Astrocyte (in vitro differentiated cells and primary cell): ENCODE results near the gene POU5F1. TPM values are rescaled to one million over a fixed set of nuclear protein-coding genes. Genes with fewer than 3 reads are reported as not detected.

Experiments
- DNase-seq: peaks from one replicate; pipeline ENCODE4 v3.0.0-alpha.2; 2010; ENCODE audit warnings: low read depth
- FAIRE-seq: peaks from 2 replicates; lab custom pipeline; 2011; peaks lifted over from hg19 to GRCh38; lab: Jason Lieb, UNC
- H2AFZ ChIP-seq: 2 replicates; pipeline ENCODE4 v1.6.0; 2012; ENCODE audit warnings: low read depth, low read length, inconsistent platforms
- H3K27ac ChIP-seq: 2 replicates; pipeline ENCODE4 v1.5.1; 2011; ENCODE audit warnings: low read depth, low read length, inconsistent platforms
- H3K27me3 ChIP-seq: 2 replicates; pipeline ENCODE4 v1.6.0; 2011; ENCODE audit warnings: low read length, inconsistent platforms; ENCODE audit not compliant: insufficient read depth
- H3K36me3 ChIP-seq: 2 replicates; pipeline ENCODE4 v1.5.1; 2011; ENCODE audit warnings: low read length, inconsistent platforms; ENCODE audit not compliant: insufficient read depth
- H3K4me1 ChIP-seq: 2 replicates; pipeline ENCODE4 v1.5.1; 2011; ENCODE audit warnings: low read length, inconsistent platforms; ENCODE audit not compliant: insufficient read depth
- H3K4me2 ChIP-seq: 2 replicates; pipeline ENCODE4 v1.6.0; 2012; ENCODE audit warnings: low read length, inconsistent platforms
- H3K4me3 ChIP-seq: 2 replicates; pipeline ENCODE4 v1.5.1; 2011; ENCODE audit warnings: low read depth, mild to moderate bottlenecking, low read length, inconsistent platforms; ENCODE audit not compliant: insufficient read depth
- H3K79me2 ChIP-seq: 2 replicates; pipeline ENCODE4 v1.6.0; 2012; ENCODE audit warnings: mild to moderate bottlenecking, low read length, inconsistent platforms; ENCODE audit not compliant: insufficient read depth
- H3K9ac ChIP-seq: 2 replicates; pipeline ENCODE4 v1.6.0; 2012; ENCODE audit warnings: mild to moderate bottlenecking, low read length, inconsistent platforms
- H3K9me3 ChIP-seq: 2 replicates; pipeline ENCODE4 v1.5.1; 2012; ENCODE audit warnings: low read depth, mild to moderate bottlenecking, low read length, inconsistent platforms; ENCODE audit not compliant: insufficient read depth
- H4K20me1 ChIP-seq: 2 replicates; pipeline ENCODE4 v1.6.0; 2012; ENCODE audit warnings: low read length, inconsistent platforms; ENCODE audit not compliant: insufficient read depth
- H3K27ac Mint-ChIP-seq: one replicate; pipeline ENCODE4 v1.8.0; 2021; ENCODE audit warnings: mild to moderate bottlenecking, mixed read lengths; ENCODE audit not compliant: unreplicated experiment
- H3K27me3 Mint-ChIP-seq: one replicate; pipeline ENCODE4 v1.8.0; 2021; ENCODE audit warnings: low read depth, mixed read lengths; ENCODE audit not compliant: unreplicated experiment
- H3K36me3 Mint-ChIP-seq: one replicate; pipeline ENCODE4 v1.8.0; 2021; ENCODE audit warnings: low read depth, mixed read lengths; ENCODE audit not compliant: unreplicated experiment
- H3K4me1 Mint-ChIP-seq: one replicate; pipeline ENCODE4 v1.8.0; 2021; ENCODE audit warnings: low read depth, mixed read lengths; ENCODE audit not compliant: unreplicated experiment
- H3K4me3 Mint-ChIP-seq: one replicate; pipeline ENCODE4 v1.8.0; 2021; ENCODE audit warnings: mild to moderate bottlenecking, moderate library complexity, mixed read lengths; ENCODE audit not compliant: unreplicated experiment
- H3K9me3 Mint-ChIP-seq: one replicate; pipeline ENCODE4 v1.8.0; 2021; ENCODE audit warnings: mild to moderate bottlenecking, mixed read lengths; ENCODE audit not compliant: unreplicated experiment
- EZH2 ChIP-seq: IDR thresholded peaks from 2 replicates; pipeline ENCODE4 v1.6.1; 2012; ENCODE audit warnings: mild to moderate bottlenecking, low read length, inconsistent platforms; ENCODE audit not compliant: insufficient read depth
- total RNA-seq: library from RNA; stranded (reverse); gene quantifications from 2 replicates; pipeline ENCODE4 v1.2.1, GENCODE V29; 2021
- TF ChIP-seq, protein P1 (sequence below): IDR thresholded peaks from 2 replicates; pipeline ENCODE4 v1.5.1; 2011; ENCODE audit warnings: low read depth, mild to moderate bottlenecking, inconsistent platforms, low read length, moderate library complexity; ENCODE audit not compliant: insufficient read depth

POU5F1 gene
- total RNA-seq, 1 donor from 2014 or later: 5.4 TPM

DNA sequence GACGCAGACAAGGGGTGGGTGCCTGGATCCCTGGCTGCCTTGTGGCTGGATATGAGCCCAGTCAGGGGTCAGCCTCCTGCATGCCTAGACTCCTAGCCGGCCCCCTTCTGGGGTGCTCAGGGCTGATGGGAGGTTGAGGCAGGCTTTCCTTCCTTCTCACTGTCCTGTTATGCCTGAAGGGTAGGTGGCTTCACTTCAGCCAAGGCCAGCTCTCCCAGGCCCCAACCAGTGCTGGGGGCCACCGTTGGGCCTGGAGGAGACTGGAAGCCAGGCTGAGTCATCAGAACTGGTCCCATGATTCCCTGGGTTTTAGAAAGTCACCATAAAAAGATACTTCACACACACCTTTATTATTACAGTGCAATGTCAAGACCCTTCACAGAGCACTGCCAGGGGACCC, 2.9 kb upstream of the POU5F1 start:
- no peak overlapping the region for H3K4me3 Mint-ChIP-seq
- H3K27ac Mint-ChIP-seq: no peak overlapping the region
- Histone ChIP-seq H3K27ac (no peak overlapping the region), H4K20me1 (no peaks in the 10 kb centered on the region), H3K9me3 (no peaks in the 10 kb centered on the region), H3K9ac (no peak overlapping the region), H3K4me2 (no peak overlapping the region), H3K27me3 (no peaks in the 10 kb centered on the region), H3K79me2 (no peaks in the 10 kb centered on the region), H3K4me3 (no peak overlapping the region), H3K36me3 (no peaks in the 10 kb centered on the region), H3K4me1 (no peaks in the 10 kb centered on the region), H2AFZ (no peak overlapping the region)
- DNase-seq: no peak
- H3K4me1 Mint-ChIP-seq: peaks cover 18% of the 10 kb centered on the region
- H3K36me3 Mint-ChIP-seq: peaks cover 2% of the 10 kb centered on the region
- H3K9me3 Mint-ChIP-seq: no peaks in the 10 kb centered on the region
- TF ChIP-seq, protein P1, sequence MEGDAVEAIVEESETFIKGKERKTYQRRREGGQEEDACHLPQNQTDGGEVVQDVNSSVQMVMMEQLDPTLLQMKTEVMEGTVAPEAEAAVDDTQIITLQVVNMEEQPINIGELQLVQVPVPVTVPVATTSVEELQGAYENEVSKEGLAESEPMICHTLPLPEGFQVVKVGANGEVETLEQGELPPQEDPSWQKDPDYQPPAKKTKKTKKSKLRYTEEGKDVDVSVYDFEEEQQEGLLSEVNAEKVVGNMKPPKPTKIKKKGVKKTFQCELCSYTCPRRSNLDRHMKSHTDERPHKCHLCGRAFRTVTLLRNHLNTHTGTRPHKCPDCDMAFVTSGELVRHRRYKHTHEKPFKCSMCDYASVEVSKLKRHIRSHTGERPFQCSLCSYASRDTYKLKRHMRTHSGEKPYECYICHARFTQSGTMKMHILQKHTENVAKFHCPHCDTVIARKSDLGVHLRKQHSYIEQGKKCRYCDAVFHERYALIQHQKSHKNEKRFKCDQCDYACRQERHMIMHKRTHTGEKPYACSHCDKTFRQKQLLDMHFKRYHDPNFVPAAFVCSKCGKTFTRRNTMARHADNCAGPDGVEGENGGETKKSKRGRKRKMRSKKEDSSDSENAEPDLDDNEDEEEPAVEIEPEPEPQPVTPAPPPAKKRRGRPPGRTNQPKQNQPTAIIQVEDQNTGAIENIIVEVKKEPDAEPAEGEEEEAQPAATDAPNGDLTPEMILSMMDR: no peak
- TF ChIP-seq EZH2: no peak
- FAIRE-seq: no peak
- H3K27me3 Mint-ChIP-seq: peaks cover 20% of the 10 kb centered on the region

DNA sequence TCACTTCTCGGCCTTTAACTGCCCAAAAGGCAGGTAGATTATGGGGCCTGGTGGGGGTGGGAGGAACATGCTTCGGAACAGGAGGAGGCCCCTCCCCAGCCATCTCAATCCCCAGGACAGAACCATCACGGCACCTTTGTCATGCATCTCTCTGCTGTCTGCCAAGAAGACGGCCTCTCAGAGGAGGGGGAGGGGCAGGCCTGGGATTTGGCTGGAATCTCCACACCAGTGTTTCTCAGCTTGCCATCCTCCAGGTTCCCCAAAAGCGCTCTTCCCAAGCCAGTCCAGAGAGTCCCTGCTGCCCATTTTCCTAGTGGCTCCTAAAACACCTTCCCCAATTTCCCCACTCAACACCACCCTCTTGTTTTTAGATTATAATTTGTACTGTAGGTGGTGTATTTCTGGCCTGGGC, 2.5 kb upstream of the POU5F1 start:
- Histone ChIP-seq H3K4me1 (no peaks in the 10 kb centered on the region), H3K9ac (no peak overlapping the region), H3K36me3 (no peaks in the 10 kb centered on the region), H3K9me3 (no peaks in the 10 kb centered on the region), H3K27me3 (no peaks in the 10 kb centered on the region), H3K79me2 (no peaks in the 10 kb centered on the region), H3K27ac (no peak overlapping the region), H4K20me1 (no peaks in the 10 kb centered on the region), H2AFZ (no peak overlapping the region), H3K4me3 (no peak overlapping the region), H3K4me2 (no peak overlapping the region)
- peaks cover 2% of the 10 kb centered on the region for H3K36me3 Mint-ChIP-seq
- FAIRE-seq (no peak), DNase-seq (no peak)
- H3K4me1 Mint-ChIP-seq: peaks cover 18% of the 10 kb centered on the region
- H3K4me3 Mint-ChIP-seq: no peak overlapping the region
- no peak overlapping the region for H3K27ac Mint-ChIP-seq
- H3K27me3 Mint-ChIP-seq: peaks cover 21% of the 10 kb centered on the region
- H3K9me3 Mint-ChIP-seq: no peaks in the 10 kb centered on the region
- no peak for TF ChIP-seq EZH2
- TF ChIP-seq, protein P1: no peak

DNA sequence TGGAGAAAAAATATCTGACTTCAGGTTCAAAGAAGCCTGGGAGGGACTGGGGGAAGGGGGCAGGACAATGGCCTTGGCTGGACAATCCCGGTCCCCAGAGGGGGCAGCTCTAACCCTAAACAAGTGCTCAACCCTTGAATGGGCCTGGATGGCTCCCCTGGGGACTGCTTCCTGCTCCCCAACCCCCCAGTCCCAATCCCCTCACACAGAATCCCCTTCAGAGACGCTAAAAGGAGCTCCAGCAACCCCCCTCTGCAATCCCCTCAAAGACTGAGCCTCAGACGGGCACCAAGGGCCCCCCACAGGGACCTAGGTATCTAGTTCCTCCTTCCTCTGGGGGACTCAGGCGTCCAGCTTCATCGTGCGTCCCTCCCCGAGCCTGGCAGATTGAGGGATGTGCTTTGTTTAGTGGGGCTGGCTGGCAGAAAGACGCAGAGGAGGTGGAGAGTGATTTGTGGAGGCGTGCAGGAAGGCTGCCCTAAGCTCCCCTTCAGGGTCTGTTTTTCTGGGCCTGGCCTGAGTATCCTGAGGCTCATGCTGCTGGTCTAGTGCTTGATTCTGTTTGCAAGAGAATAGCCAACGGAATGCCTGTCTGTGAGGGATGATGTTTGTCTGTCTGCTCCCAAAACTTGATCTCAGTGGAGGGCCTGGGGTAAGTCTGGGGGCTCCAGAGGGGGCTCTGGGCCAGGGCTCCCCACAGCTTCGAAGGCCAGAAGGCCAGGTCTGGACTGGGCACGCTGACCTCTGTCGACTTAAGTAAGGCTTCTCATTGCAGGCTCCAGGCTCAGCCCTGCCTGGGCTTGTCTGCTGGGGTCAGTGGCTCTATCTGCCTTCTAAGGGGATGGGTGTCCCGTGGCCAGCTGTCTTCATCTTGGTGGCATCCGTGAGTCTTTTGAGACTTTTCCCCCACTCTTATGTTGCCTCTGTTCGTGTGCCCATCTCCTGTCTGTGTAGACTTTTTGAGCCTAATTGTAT, 1.7 kb upstream of the POU5F1 start:
- no peaks in the 10 kb centered on the region for H3K9me3 ChIP-seq
- peaks cover 18% of the 10 kb centered on the region for H3K4me1 Mint-ChIP-seq
- no peak for DNase-seq
- no peak overlapping the region for H3K27ac ChIP-seq
- no peak overlapping the region for H3K4me3 Mint-ChIP-seq
- no peaks in the 10 kb centered on the region for H3K79me2 ChIP-seq
- no peaks in the 10 kb centered on the region for H3K9me3 Mint-ChIP-seq
- no peak for FAIRE-seq
- TF ChIP-seq, protein P1: no peak
- TF ChIP-seq EZH2: no peak
- no peaks in the 10 kb centered on the region for H4K20me1 ChIP-seq
- H3K4me1 ChIP-seq: no peaks in the 10 kb centered on the region
- H3K27ac Mint-ChIP-seq: no peak overlapping the region
- H3K4me3 ChIP-seq: no peak overlapping the region
- peaks cover 2% of the 10 kb centered on the region for H3K36me3 Mint-ChIP-seq
- H3K27me3 Mint-ChIP-seq: peaks cover 21% of the 10 kb centered on the region
- H3K9ac ChIP-seq: no peak overlapping the region
- H3K36me3 ChIP-seq: no peaks in the 10 kb centered on the region
- no peak overlapping the region for H2AFZ ChIP-seq
- no peaks in the 10 kb centered on the region for H3K27me3 ChIP-seq
- no peak overlapping the region for H3K4me2 ChIP-seq
